ENCODE measurements around the gene AGT. TPM values are rescaled to one million over a fixed set of nuclear protein-coding genes. Genes with fewer than 3 reads are reported as not detected.

The AGT gene
- total RNA-seq, 2 donors from 2014 or later = 4.1 to 5.3 TPM

DNA sequence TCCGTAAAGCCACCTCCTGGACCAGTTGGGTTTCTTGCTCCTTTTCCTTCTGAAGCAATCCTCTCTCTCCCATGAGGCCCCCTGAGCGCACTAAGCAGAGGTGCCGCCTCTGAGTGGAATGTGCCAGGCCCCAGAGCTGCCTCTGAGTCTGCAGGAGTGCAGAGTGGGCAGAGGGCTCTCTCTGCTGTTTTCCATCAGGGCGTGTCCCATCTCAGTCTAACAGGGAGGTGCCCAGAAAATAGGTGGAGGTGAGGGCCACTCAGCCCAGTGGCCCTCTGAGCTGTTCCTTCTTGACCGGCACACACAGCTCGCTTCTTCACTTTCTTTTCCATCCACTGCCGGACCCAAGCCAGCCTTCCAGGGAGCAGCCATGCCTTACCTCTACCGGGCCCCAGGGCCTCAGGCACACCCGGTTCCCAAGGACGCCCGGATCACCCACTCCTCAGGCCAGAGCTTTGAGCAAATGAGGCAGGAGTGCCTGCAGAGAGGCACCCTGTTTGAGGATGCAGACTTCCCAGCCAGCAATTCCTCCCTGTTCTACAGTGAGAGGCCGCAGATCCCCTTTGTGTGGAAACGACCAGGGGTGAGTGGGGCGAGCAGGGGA is 33.3 kb upstream of the AGT start, which contains the start of gene CAPN9:
Gene CAPN9 (plus strand): TSS at position 262 of the 604 bp plus-strand sequence. CDS start 109 bp downstream, at position 371.
- Histone ChIP-seq H3K27ac (peak within 1 kb of the TSS; percentile 41), H3K9me3 (no peaks in the 10 kb centered on the region), H3K9ac (ENCODE audit: low read depth in 2 of 2, low read length in 2 of 2) (peak within 1 kb of the TSS; percentile 53 to 82), H3K36me3 (no peaks in the 10 kb centered on the region), H3K4me3 (peak within 1 kb of the TSS; percentile 22), H3K4me1 (no peaks in the 10 kb centered on the region), H3K27me3 (no peaks in the 10 kb centered on the region)
- peak; percentile 32 for DNase-seq
- intact Hi-C loops (cut with DNase I) = no loop called here
- TF ChIP-seq, protein P1, sequence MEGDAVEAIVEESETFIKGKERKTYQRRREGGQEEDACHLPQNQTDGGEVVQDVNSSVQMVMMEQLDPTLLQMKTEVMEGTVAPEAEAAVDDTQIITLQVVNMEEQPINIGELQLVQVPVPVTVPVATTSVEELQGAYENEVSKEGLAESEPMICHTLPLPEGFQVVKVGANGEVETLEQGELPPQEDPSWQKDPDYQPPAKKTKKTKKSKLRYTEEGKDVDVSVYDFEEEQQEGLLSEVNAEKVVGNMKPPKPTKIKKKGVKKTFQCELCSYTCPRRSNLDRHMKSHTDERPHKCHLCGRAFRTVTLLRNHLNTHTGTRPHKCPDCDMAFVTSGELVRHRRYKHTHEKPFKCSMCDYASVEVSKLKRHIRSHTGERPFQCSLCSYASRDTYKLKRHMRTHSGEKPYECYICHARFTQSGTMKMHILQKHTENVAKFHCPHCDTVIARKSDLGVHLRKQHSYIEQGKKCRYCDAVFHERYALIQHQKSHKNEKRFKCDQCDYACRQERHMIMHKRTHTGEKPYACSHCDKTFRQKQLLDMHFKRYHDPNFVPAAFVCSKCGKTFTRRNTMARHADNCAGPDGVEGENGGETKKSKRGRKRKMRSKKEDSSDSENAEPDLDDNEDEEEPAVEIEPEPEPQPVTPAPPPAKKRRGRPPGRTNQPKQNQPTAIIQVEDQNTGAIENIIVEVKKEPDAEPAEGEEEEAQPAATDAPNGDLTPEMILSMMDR (IDR thresholded peaks at IDR 0.05) = no peak

DNA sequence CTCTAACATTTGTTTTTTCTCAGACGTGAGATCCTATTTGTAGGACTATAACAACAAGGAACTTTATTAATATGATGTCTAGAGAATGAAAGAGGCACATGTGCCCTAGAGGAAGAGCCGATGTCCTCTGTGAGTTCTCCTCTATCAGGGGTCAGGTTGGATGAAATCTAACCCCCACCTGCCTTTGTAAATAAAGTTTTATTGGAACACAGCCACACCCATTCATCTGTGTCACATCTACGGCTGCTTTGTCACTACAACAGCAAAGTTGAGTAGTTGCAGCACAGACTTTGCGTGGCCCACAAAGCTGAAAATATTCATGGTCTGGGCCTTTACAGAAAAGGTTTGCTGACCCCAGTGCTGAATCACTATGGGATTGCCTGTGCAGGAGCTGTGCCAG is 32.7 kb upstream of the AGT start:
- no peaks in the 10 kb centered on the region for H3K4me1 ChIP-seq
- H3K36me3 ChIP-seq = no peaks in the 10 kb centered on the region
- DNase-seq = no peak
- peak overlapping the region in 1 of 2 donors; percentile 82 for H3K9ac ChIP-seq (ENCODE audit: low read depth in 2 of 2, low read length in 2 of 2)
- TF ChIP-seq, protein P1 (IDR thresholded peaks at IDR 0.05) = no peak
- no peaks in the 10 kb centered on the region for H3K27me3 ChIP-seq
- H3K4me3 ChIP-seq = no peak overlapping the region
- peak overlapping the region; percentile 41 for H3K27ac ChIP-seq
- no peaks in the 10 kb centered on the region for H3K9me3 ChIP-seq
- intact Hi-C loops (cut with DNase I) = no loop called here

DNA sequence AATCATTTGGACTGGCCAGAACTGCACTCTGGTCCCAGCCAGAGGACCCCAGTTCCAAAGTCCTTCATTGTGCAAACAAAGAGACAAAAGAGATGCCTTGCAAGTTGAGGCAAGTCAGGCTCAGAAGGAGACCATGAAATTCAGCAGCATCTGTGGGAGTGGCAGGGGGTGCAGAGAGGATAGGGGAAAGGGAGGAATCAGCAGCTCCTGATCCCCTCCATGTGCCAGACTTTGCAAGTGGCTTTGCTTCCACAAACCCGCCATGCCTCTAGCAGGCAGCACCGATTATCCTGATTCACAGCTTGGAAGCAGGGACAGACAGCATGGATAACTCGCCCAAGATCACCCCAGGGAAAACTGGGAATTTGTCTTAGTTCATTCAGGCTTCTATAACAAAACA is 31.1 kb upstream of the AGT start:
- Histone ChIP-seq H3K9me3 (no peaks in the 10 kb centered on the region), H3K4me1 (no peaks in the 10 kb centered on the region), H3K27ac (no peak overlapping the region), H3K27me3 (no peaks in the 10 kb centered on the region), H3K9ac (ENCODE audit: low read depth in 2 of 2, low read length in 2 of 2) (no peak overlapping the region), H3K4me3 (no peak overlapping the region), H3K36me3 (no peaks in the 10 kb centered on the region)
- intact Hi-C loops (cut with DNase I) = no loop called here
- DNase-seq = no peak
- TF ChIP-seq, protein P1 (IDR thresholded peaks at IDR 0.05) = no peak

DNA sequence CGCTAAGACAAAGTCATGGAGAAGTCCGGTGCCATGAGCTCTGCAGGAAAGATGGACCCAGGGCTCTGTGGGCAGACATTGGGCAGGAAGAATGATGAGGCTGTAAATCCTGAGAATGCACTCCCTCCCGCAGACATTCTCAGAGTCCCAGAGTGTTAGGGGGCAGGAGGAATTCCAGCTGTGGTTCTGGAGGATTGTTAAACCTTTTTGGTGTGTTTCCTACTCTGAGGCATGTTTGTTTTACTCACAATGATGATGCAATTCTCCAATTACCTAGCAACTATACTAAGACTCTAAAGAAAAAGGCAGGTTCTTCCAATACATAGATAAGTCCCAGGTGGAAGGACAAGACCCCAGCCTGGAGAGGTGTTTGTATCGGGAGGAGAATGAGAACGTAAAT is 30.5 kb upstream of the AGT start:
- no peaks in the 10 kb centered on the region for H3K36me3 ChIP-seq
- H3K9ac ChIP-seq (ENCODE audit: low read depth in 2 of 2, low read length in 2 of 2) = no peak overlapping the region
- DNase-seq = no peak
- H3K4me3 ChIP-seq = no peak overlapping the region
- H3K9me3 ChIP-seq = no peaks in the 10 kb centered on the region
- H3K27ac ChIP-seq = no peak overlapping the region
- H3K27me3 ChIP-seq = no peaks in the 10 kb centered on the region
- no peaks in the 10 kb centered on the region for H3K4me1 ChIP-seq
- TF ChIP-seq, protein P1 (IDR thresholded peaks at IDR 0.05) = no peak
- intact Hi-C loops (cut with DNase I) = no loop called here

DNA sequence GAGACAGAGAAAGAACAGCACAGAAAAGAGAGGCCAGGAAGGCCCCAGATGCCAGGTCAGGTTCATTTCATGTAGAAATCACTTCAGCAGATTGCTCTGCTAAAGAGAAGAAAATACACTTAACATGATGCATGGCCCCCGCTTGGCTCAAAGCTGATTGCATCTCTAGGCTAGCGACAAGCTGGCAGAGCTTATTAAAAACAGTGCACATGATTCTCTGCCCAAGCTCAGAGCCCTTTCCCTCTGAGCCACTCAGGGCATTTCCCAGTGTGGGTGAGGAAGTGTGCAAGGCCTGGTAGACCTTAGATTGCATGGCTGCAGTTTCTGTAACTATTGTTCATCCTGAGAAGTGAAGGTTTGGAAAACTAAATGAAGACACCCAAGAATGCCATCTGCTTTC is 30.0 kb upstream of the AGT start:
- Histone ChIP-seq H3K4me1 (no peaks in the 10 kb centered on the region), H3K9me3 (no peaks in the 10 kb centered on the region), H3K27ac (no peak overlapping the region), H3K9ac (ENCODE audit: low read depth in 2 of 2, low read length in 2 of 2) (no peak overlapping the region), H3K36me3 (no peaks in the 10 kb centered on the region), H3K4me3 (no peak overlapping the region), H3K27me3 (no peaks in the 10 kb centered on the region)
- intact Hi-C loops (cut with DNase I) = no loop called here
- DNase-seq = no peak
- TF ChIP-seq, protein P1 (IDR thresholded peaks at IDR 0.05) = no peak
